ENCODE measurements around the gene PTPRN2. TPM values are rescaled to one million over a fixed set of nuclear protein-coding genes. Genes with fewer than 3 reads are reported as not detected.

The PTPRN2 gene
- total and polyA plus RNA-seq, 2 of the 13 experiments (the other 11 are each of a cell fraction or from before 2014, with no cell fraction given): 2.5 to 24.2 TPM

DNA sequence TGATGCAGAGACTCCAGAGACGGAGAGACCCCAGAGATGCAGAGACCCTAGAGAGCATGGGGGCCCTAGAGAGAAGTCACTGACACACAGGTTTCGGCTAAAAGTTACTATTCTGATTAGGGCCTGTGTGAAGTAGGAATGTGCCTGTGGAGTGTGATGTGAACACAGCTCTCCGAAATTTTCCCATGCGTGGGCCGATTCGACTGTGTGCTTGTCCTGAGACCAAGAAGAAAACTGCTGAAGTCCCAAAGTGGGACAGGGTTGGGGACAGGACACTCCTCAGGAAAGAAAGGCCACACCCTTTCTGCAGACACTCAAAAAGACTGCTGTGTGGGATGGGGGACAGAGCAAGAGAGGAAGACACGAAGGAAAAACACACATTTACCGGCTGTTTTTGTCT is 533.5 kb downstream of the PTPRN2 start:
- ATAC-seq (no peak), DNase-seq (ENCODE audit: low spot score) (no peak), FAIRE-seq (no peak)
- H3K27me3 ChIP-seq (ENCODE audit: control insufficient read depth in 1 of 2, insufficient read depth in 2 of 2, low read length in 2 of 2): no peaks in the 10 kb centered on the region
- BruUV-seq (replicated peaks): no TSS peak
- 82% methylated on average over 8 of the region's 8 CpGs for WGBS (ENCODE audit: low lambda C conversion rate)
- intact Hi-C loops (cut with micrococcal nuclease; ENCODE audit: unreplicated experiment): no loop called here
- H3K36me3 ChIP-seq (replicated peaks in 1 of 2; ENCODE audit: control insufficient read depth in 1 of 2, insufficient read depth in 2 of 2, low read length in 2 of 2): no peaks in the 10 kb centered on the region
- no peak overlapping the region for H2AFZ ChIP-seq (ENCODE audit: low read length)
- ChIA-PET CTCF (ENCODE audit: low intra/inter-chr PET ratio, low total read pairs) (no interaction called here), POLR2A (no interaction called here)
- H3K79me2 ChIP-seq (ENCODE audit: insufficient read depth, low read length): no peaks in the 10 kb centered on the region
- H4K20me1 ChIP-seq (ENCODE audit: insufficient read depth, low read length): 0 out of 2 replicates have a peak, but pooled peaks cover 5% of the 10 kb centered on the region
- no peak overlapping the region for H3K4me2 ChIP-seq (ENCODE audit: low read depth, low read length)
- in situ Hi-C loops (cut with HindIII; ENCODE audit: extremely low pct_ligation_motif_present, low pct_unique_long_range_greater_than_20kb): loop anchor here (25.0 kb wide), 1 partner anchor 308 kb away; no protein-coding TSS in a partner anchor
- no peak overlapping the region for H3K4me3 ChIP-seq (replicated peaks in 1 of 3; ENCODE audit: insufficient read depth in 1 of 3, low read depth in 2 of 3, low read length in 3 of 3)
- H3K27ac ChIP-seq (ENCODE audit: extremely low read length, insufficient read depth, low read length): no peak overlapping the region
- no peak overlapping the region for H3K9ac ChIP-seq (ENCODE audit: insufficient read depth, low read depth, low read length)
- no peaks in the 10 kb centered on the region for H3K4me1 ChIP-seq (ENCODE audit: insufficient read depth, low read length)
- no peaks in the 10 kb centered on the region for H3K9me3 ChIP-seq (ENCODE audit: low read length)
- TF ChIP-seq, protein P1, sequence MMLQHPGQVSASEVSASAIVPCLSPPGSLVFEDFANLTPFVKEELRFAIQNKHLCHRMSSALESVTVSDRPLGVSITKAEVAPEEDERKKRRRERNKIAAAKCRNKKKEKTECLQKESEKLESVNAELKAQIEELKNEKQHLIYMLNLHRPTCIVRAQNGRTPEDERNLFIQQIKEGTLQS (CRISPR knock-in tag; IDR thresholded peaks at IDR 0.05): no peak
- TF ChIP-seq, protein P2, sequence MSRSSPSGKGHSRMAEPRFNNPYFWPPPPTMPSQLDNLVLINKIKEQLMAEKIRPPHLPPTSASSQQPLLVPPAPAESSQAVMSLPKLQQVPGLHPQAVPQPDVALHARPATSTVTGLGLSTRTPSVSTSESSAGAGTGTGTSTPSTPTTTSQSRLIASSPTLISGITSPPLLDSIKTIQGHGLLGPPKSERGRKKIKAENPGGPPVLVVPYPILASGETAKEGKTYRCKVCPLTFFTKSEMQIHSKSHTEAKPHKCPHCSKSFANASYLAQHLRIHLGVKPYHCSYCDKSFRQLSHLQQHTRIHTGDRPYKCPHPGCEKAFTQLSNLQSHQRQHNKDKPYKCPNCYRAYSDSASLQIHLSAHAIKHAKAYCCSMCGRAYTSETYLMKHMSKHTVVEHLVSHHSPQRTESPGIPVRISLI (CRISPR knock-in tag; IDR thresholded peaks at IDR 0.05; ENCODE audit: borderline replicate concordance): no peak
- TF ChIP-seq, protein P3, sequence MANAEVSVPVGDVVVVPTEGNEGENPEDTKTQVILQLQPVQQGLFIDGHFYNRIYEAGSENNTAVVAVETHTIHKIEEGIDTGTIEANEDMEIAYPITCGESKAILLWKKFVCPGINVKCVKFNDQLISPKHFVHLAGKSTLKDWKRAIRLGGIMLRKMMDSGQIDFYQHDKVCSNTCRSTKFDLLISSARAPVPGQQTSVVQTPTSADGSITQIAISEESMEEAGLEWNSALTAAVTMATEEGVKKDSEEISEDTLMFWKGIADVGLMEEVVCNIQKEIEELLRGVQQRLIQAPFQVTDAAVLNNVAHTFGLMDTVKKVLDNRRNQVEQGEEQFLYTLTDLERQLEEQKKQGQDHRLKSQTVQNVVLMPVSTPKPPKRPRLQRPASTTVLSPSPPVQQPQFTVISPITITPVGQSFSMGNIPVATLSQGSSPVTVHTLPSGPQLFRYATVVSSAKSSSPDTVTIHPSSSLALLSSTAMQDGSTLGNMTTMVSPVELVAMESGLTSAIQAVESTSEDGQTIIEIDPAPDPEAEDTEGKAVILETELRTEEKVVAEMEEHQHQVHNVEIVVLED (CRISPR knock-in tag; IDR thresholded peaks at IDR 0.05; ENCODE audit: borderline replicate concordance): no peak
- no peak for TF ChIP-seq ZNF567 (CRISPR knock-in tag; IDR thresholded peaks at IDR 0.05; ENCODE audit: borderline replicate concordance)
- no peak for TF ChIP-seq TARDBP (CRISPR knock-in tag; IDR thresholded peaks at IDR 0.05)
- no peak for TF ChIP-seq ZNF776 (CRISPR knock-in tag; IDR thresholded peaks at IDR 0.05)
- no peak for TF ChIP-seq ZNF12 (CRISPR knock-in tag; IDR thresholded peaks at IDR 0.05)
- TF ChIP-seq, protein P4, sequence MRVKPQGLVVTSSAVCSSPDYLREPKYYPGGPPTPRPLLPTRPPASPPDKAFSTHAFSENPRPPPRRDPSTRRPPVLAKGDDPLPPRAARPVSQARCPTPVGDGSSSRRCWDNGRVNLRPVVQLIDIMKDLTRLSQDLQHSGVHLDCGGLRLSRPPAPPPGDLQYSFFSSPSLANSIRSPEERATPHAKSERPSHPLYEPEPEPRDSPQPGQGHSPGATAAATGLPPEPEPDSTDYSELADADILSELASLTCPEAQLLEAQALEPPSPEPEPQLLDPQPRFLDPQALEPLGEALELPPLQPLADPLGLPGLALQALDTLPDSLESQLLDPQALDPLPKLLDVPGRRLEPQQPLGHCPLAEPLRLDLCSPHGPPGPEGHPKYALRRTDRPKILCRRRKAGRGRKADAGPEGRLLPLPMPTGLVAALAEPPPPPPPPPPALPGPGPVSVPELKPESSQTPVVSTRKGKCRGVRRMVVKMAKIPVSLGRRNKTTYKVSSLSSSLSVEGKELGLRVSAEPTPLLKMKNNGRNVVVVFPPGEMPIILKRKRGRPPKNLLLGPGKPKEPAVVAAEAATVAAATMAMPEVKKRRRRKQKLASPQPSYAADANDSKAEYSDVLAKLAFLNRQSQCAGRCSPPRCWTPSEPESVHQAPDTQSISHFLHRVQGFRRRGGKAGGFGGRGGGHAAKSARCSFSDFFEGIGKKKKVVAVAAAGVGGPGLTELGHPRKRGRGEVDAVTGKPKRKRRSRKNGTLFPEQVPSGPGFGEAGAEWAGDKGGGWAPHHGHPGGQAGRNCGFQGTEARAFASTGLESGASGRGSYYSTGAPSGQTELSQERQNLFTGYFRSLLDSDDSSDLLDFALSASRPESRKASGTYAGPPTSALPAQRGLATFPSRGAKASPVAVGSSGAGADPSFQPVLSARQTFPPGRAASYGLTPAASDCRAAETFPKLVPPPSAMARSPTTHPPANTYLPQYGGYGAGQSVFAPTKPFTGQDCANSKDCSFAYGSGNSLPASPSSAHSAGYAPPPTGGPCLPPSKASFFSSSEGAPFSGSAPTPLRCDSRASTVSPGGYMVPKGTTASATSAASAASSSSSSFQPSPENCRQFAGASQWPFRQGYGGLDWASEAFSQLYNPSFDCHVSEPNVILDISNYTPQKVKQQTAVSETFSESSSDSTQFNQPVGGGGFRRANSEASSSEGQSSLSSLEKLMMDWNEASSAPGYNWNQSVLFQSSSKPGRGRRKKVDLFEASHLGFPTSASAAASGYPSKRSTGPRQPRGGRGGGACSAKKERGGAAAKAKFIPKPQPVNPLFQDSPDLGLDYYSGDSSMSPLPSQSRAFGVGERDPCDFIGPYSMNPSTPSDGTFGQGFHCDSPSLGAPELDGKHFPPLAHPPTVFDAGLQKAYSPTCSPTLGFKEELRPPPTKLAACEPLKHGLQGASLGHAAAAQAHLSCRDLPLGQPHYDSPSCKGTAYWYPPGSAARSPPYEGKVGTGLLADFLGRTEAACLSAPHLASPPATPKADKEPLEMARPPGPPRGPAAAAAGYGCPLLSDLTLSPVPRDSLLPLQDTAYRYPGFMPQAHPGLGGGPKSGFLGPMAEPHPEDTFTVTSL (CRISPR knock-in tag; IDR thresholded peaks at IDR 0.05; ENCODE audit: borderline replicate concordance): no peak
- no peak for TF ChIP-seq ZNF878 (CRISPR knock-in tag; IDR thresholded peaks at IDR 0.05)
- no peak for TF ChIP-seq SMYD3 (CRISPR knock-in tag; IDR thresholded peaks at IDR 0.05)
